ENCODE data around the gene EZR.

GRCh38 chr6:158815379-158815724 is 3.8 kb downstream of the EZR start:
- TF ChIP-seq CTCF (conservative IDR thresholded peaks at IDR 0.05 in 1 of 2, IDR thresholded peaks at IDR 0.05 in 1 of 2; ENCODE audit: extremely low read depth in 1 of 2, insufficient read depth in 1 of 2, low read depth in 1 of 2, low read length in 2 of 2) (no peak), EZH2 (IDR thresholded peaks at IDR 0.05; ENCODE audit: borderline replicate concordance, low read length) (no peak)
